Muscle layer of duodenum (tissue), 2 donors: Measurements from ENCODE around the gene SLC39A8.

Source experiments
- H3K27ac ChIP-seq: one replicate; pipeline ENCODE4 v1.7.0; 2013; ENCODE audit warnings: mild to moderate bottlenecking, low read length
- H3K27me3 ChIP-seq: one replicate; pipeline ENCODE4 v1.7.0; 2013; ENCODE audit warnings: low read depth, mild to moderate bottlenecking, control low read depth, low read length
- H3K36me3 ChIP-seq, 2 donors: one replicate each; pipeline ENCODE4 v1.7.0; 2013; ENCODE audit warnings: low read length in 2 of 2, control low read depth in 1 of 2, mild to moderate bottlenecking in 1 of 2; ENCODE audit not compliant: insufficient read depth in 2 of 2, control insufficient read depth in 1 of 2
- H3K4me1 ChIP-seq, 2 donors: one replicate each; pipeline ENCODE4 v1.7.0; 2013; ENCODE audit warnings: low read length in 2 of 2, mild to moderate bottlenecking in 2 of 2, control low read depth in 1 of 2, moderate library complexity in 1 of 2; ENCODE audit not compliant: insufficient read depth in 2 of 2, control insufficient read depth in 1 of 2
- H3K4me3 ChIP-seq, 2 donors: one replicate each; pipeline ENCODE4 v1.7.0; 2013; ENCODE audit warnings: low read length in 2 of 2, low read depth in 1 of 2, mild to moderate bottlenecking in 1 of 2
- H3K9me3 ChIP-seq, 2 donors: one replicate each; pipeline ENCODE4 v1.7.0; 2013; ENCODE audit warnings: low read length in 2 of 2, control low read depth in 1 of 2, mild to moderate bottlenecking in 1 of 2; ENCODE audit not compliant: control insufficient read depth in 1 of 2
- donor health status: healthy.

Gene SLC39A8

DNA sequence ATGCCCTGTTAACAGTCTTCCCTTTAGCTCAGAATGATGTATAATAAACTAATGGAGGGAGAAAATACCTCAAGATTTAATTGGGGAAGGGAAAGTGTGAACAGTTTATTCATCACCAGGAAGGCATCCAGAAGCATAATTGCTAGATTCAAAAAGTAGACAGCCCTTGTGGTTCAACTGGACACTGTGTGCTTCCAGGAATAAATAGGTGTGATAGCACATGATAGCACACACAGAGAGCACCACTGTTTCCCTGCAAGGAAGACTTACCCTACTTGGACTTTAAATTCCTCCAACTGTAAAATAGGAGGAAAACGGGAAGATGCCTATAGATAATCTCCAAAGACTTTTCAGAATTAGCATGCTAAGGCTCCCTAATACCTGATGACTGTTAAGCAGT is 27.8 kb downstream of the SLC39A8 start:
- Histone ChIP-seq H3K36me3 (peaks cover 0 to 4% of the 10 kb centered on the region in 2 donors), H3K4me3 (no peak overlapping the region), H3K27ac (no peak overlapping the region), H3K4me1 (no peaks in the 10 kb centered on the region), H3K27me3 (no peaks in the 10 kb centered on the region), H3K9me3 (no peaks in the 10 kb centered on the region)

DNA sequence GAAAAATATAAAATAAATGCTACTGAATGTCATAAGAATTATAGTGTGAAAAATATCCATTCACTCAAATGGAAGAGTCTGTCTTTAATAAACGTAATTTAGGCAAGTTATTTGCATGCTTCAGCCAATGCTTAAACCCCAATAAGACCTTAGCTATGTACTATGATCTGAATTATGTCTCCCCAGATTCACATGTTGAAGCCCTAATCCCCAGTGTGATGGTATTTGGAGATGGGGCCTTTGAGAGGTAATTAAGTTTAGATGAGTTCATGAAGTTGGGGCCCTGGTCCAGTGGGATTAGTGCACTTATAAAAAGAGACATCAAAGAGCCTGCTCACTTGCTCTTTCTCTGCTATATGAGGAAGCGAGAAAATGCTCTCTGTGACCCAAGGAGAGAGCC is 28.7 kb downstream of the SLC39A8 start:
- H3K27me3 ChIP-seq: no peaks in the 10 kb centered on the region

DNA sequence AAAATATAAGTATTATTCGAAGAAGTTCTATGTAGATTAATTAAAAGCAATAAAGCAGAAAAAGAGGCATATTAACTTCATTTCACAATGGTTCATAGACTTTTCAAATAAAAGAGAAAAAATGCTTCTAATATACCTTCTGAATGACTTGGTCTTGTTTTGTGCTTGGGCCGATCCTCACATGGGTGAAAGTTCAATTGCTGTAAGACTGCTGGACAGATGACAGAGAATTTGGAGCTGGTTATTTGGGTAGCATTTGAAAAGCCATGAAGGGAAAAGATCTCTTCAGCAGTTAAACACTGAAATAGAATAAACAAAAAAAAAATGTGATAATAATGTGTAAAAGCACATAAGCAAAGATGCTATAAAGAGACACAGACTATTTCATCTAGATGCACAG is 29.8 kb downstream of the SLC39A8 start:
- no peaks in the 10 kb centered on the region for H3K4me1 ChIP-seq
- no peak overlapping the region for H3K27ac ChIP-seq
- no peaks in the 10 kb centered on the region for H3K27me3 ChIP-seq
- peaks cover 0 to 4% of the 10 kb centered on the region in 2 donors for H3K36me3 ChIP-seq
- H3K9me3 ChIP-seq: no peaks in the 10 kb centered on the region
- no peak overlapping the region for H3K4me3 ChIP-seq

More for the DNA sequence above, 28.7 kb downstream of the SLC39A8 start:
- Histone ChIP-seq H3K4me1 (no peaks in the 10 kb centered on the region), H3K36me3 (peaks cover 0 to 4% of the 10 kb centered on the region in 2 donors), H3K4me3 (no peak overlapping the region), H3K27ac (no peak overlapping the region), H3K9me3 (no peaks in the 10 kb centered on the region)

DNA sequence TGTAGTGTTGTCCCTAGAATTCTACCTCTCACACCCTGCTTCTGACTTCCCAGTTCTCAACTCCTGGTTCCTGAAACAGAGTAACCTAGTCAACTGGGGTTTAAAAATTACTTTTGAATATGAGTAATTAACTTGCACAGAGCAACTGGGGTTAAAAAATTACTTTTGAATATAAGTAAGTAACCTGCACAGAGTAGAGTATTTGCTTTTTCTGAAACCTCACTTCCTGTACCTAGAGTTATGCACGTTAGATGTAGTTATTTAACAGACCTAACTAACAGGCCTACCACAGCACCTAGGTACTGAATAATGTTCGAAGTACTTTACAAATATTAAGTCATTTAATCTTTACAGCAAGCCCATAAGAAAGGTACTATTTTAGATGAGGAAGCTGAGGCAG is 32.9 kb downstream of the SLC39A8 start:
- Histone ChIP-seq H3K27ac (no peak overlapping the region), H3K4me3 (no peak overlapping the region), H3K27me3 (no peaks in the 10 kb centered on the region), H3K9me3 (no peaks in the 10 kb centered on the region), H3K4me1 (no peaks in the 10 kb centered on the region), H3K36me3 (peaks cover 0 to 4% of the 10 kb centered on the region in 2 donors)

DNA sequence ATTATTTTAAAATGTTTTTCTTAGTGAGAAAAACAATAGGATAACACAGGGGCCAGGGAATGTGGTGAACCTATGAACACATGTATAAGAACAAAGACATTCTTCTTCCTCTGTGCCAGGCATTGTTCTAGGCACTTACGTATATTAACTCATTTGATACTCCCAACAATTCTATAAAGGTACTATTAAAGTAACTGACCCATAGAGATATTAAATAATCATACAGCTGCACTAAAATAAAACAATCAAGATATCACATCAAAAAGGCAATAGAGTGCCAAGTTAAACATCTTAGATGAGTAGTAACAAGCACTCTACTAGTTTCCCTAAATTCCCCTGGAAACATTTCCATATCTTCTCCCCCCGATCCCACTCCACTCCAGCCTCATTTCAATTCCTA is 33.4 kb downstream of the SLC39A8 start:
- Histone ChIP-seq H3K9me3 (no peaks in the 10 kb centered on the region), H3K36me3 (peaks cover 0 to 4% of the 10 kb centered on the region in 2 donors), H3K27ac (no peak overlapping the region), H3K4me1 (no peaks in the 10 kb centered on the region), H3K27me3 (no peaks in the 10 kb centered on the region), H3K4me3 (no peak overlapping the region)

DNA sequence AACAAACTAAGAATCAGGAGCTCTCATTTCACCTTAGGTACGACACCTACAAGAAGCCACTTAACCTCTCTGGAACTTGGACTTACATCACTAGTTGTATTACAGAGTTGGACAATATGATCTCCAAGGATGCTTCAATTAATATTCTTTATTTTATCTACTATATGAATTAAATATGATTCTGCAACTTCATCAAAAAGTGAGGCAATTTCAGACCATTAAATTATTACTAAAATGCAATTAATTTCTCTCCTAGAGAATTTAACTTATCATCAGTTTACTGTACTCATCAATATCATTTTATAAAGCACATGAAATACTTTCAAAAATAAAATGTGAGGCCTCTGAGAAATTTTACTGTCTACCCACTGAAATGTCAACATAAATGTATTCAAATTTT is 33.9 kb downstream of the SLC39A8 start:
- Histone ChIP-seq H3K9me3 (no peaks in the 10 kb centered on the region), H3K27ac (no peak overlapping the region), H3K4me3 (no peak overlapping the region), H3K27me3 (no peaks in the 10 kb centered on the region), H3K36me3 (peaks cover 0 to 4% of the 10 kb centered on the region in 2 donors), H3K4me1 (no peaks in the 10 kb centered on the region)

DNA sequence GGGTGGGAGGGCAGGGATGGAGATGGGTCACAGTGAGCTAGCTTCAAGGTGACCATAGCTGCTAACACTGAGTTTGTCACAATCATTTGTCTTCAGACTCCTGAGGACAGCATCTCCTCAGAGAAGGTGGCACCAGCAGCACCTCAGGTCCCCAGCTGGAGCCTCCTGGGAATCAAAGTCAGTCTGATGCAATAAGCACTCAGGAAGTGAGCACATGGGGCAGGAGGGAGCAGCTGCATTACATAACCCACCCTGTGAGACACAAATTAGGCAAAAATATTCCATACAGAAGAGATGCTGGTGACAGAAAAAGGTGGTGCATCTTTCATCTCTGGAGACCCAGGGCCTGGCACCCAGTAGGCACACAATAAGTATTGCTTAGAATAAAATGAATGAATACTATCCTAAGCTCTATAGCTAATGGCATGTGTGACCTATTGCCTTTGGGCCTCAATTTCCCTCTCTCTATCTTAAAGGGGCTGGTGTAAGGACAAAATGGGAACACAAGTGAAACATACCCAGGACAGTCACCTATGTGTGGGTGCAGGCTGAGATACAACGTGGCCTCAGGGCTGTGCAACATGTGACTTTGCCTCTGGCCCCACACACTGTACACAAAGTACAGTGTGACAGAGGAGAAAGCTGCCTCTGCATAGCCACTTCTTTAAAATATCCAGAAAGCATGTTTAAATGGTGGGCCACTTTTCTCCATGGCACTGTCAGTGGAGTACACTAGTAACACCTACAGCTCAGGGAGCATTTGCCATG is 37.1 kb downstream of the SLC39A8 start:
- Histone ChIP-seq H3K36me3 (no peaks in the 10 kb centered on the region), H3K4me3 (no peak overlapping the region), H3K9me3 (no peaks in the 10 kb centered on the region), H3K4me1 (no peaks in the 10 kb centered on the region), H3K27ac (no peak overlapping the region), H3K27me3 (no peaks in the 10 kb centered on the region)

DNA sequence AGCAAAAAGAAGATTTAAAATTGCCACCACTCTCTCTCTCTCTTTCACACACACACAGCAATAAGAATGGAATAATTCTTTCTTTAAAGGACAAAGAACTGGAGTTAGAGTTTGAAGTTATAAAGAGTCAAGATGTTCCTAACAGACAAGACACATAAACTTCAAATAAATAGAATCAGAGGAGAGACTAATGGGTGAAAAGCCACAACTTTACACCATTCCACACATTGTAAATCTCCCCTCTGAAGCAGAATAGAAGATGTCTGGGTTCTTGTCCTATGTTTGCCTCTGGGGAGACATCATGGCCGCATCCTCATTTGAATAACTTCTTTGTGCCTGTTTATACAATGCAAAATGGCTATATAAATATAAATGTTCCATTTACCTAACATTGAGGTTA is 39.6 kb downstream of the SLC39A8 start:
- no peaks in the 10 kb centered on the region for H3K36me3 ChIP-seq

DNA sequence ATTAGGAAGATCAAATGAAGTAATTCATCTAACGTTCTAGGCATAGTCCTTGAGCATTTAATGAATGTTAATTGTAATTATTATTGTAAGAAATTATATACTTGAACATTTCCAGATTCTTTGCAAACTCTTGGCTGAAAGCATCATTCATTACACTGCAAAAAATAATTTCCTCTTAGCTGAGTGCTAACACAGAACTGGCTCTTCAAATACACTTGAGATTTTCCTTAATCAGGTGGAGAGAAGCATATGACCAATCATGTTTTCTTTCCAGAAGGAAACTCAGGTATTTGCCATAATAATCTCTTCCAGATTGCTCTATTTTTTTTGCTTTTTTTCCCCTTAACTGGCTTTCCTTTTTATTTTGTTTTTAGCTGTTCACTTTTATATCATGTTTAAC is 42.5 kb downstream of the SLC39A8 start:
- no peaks in the 10 kb centered on the region for H3K4me1 ChIP-seq
- no peak overlapping the region for H3K4me3 ChIP-seq
- H3K27ac ChIP-seq: no peak overlapping the region
- H3K36me3 ChIP-seq: no peaks in the 10 kb centered on the region
- H3K27me3 ChIP-seq: no peaks in the 10 kb centered on the region
- no peaks in the 10 kb centered on the region for H3K9me3 ChIP-seq

More for the DNA sequence above, 39.6 kb downstream of the SLC39A8 start:
- H3K27ac ChIP-seq: no peak overlapping the region
- no peaks in the 10 kb centered on the region for H3K27me3 ChIP-seq
- no peak overlapping the region for H3K4me3 ChIP-seq
- H3K4me1 ChIP-seq: no peaks in the 10 kb centered on the region
- H3K9me3 ChIP-seq: no peaks in the 10 kb centered on the region

DNA sequence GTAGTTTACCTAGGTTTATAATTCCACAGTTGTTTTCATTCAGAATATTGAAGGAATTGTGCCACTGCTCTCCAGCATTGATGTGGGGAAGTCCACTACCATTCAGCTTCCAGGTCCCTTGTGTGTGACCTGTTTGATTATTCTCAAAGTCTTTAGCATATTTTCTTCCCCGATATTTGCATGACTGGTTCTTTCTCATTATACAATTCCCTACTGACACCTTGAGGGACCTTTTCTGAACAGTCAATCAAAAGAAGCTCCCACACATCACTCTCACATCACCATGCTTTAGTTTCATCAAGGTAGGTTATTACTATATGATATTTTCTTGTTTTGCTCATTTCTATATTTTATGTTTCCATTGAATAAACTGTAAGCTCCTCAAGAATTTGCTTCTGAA is 44.1 kb downstream of the SLC39A8 start:
- H3K9me3 ChIP-seq: no peaks in the 10 kb centered on the region
- no peak overlapping the region for H3K27ac ChIP-seq
- H3K36me3 ChIP-seq: no peaks in the 10 kb centered on the region
- H3K27me3 ChIP-seq: no peaks in the 10 kb centered on the region
- H3K4me3 ChIP-seq: no peak overlapping the region
- H3K4me1 ChIP-seq: no peaks in the 10 kb centered on the region

DNA sequence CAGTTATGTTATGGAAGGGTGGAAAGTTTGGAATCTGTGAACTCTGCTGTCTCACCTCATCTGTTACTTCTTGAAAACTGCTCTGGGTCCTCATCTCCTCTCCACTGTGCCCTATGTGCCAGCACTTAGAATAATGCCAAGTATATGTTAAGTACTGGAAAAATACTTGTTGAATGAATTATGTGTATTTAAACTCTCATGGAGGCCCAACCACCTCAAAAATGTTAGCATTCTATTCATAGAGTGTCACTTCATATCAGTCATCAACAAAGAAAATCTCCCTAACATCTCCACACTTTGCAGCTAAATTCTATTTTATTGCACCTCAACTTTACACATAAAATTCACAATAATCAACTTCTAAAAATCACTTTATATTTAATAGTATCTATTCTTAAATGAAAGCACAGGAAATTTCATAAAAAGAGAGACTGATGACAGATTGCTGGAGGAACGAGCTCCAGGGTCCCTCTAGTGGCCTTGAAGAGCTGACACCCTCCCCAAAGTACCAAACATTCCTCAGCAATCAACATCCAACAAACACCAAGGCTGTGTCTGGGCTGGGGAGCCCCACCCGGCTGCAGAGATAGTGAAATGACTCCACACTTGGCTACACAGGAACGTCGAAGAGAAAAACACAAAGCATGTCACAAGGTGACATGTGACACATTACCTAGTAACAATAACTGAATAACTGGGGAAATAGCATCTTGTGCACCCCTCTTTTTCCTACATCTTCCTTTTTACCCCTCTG is 45.8 kb downstream of the SLC39A8 start:
- Histone ChIP-seq H3K9me3 (no peaks in the 10 kb centered on the region), H3K27me3 (no peaks in the 10 kb centered on the region), H3K4me3 (no peak overlapping the region), H3K36me3 (no peaks in the 10 kb centered on the region), H3K27ac (no peak overlapping the region), H3K4me1 (no peaks in the 10 kb centered on the region)
